B cell (primary cell): ENCODE data around the gene ABCA13. TPM values are rescaled to one million over a fixed set of nuclear protein-coding genes. Genes with fewer than 3 reads are reported as not detected.

Experiments
- ATAC-seq: fragments of 200-7000 bp; cut with Tn5 transposase; one replicate; pipeline ENCODE4 v1.10.0; 2021; ENCODE audit warnings: low read depth, mild to moderate bottlenecking, moderate number of reproducible peaks, moderate library complexity
- CTCF ChIA-PET: fragments of 350-600 bp; sonication (Branson Sonifier 250); formaldehyde crosslinking; loops from one replicate; lab custom pipeline; 2021; ENCODE audit warnings: antibody characterized with exemption, inconsistent platforms; lab: Charles Lee
- POLR2A ChIA-PET: fragments of 350-600 bp; sonication (Branson Sonifier 250); formaldehyde crosslinking; loops from one replicate; lab custom pipeline; 2021; ENCODE audit warnings: antibody characterized with exemption; lab: Charles Lee
- DNase-seq: peaks from one replicate; pipeline ENCODE4 v3.0.0; 2013
- H2AFZ ChIP-seq: 2 replicates; pipeline ENCODE4 v1.6.1; 2012; ENCODE audit warnings: mild to moderate bottlenecking, low read depth, low read length; ENCODE audit not compliant: insufficient read depth, poor library complexity, severe bottlenecking
- H3K27ac ChIP-seq, 2 donors: 1 replicate in 1 of 2; 2 replicates in 1 of 2; pipeline ENCODE4 v1.5.1; 2012 to 2013; ENCODE audit warnings: low read length in 2 of 2, mild to moderate bottlenecking in 2 of 2, moderate library complexity in 1 of 2
- H3K27me3 ChIP-seq, 4 experiments: fragments of 200-600 bp in 1 of 4; sonication (generic) in 1 of 4; replicated peaks in 1 of 4; 1 replicate in 2 of 4; 2 replicates in 2 of 4; pipeline versions ENCODE4 v1.6.1 to v1.7.0; 2013 to 2016; ENCODE audit warnings: low read length in 3 of 4, mild to moderate bottlenecking in 2 of 4, mixed read lengths in 1 of 4, moderate library complexity in 1 of 4; ENCODE audit not compliant: insufficient read depth in 4 of 4, control insufficient read depth in 3 of 4; ENCODE audit errors: control extremely low read depth in 1 of 4
- H3K36me3 ChIP-seq, 2 experiments: replicated peaks in 1 of 2; 1 replicate in 1 of 2; 2 replicates in 1 of 2; pipeline versions ENCODE4 v1.6.1 to v1.7.1; 2013; ENCODE audit warnings: low read length in 1 of 2; ENCODE audit not compliant: insufficient read depth in 2 of 2, control insufficient read depth in 1 of 2; ENCODE audit errors: control extremely low read depth in 1 of 2, extremely low read depth in 1 of 2
- H3K4me1 ChIP-seq, 2 donors: fragments of 200-600 bp in 1 of 2; sonication (generic) in 1 of 2; 1 replicate in 1 of 2; 2 replicates in 1 of 2; pipeline versions ENCODE4 v1.5.1 to v1.6.1; 2013 to 2017; ENCODE audit warnings: low read length in 2 of 2; ENCODE audit not compliant: control insufficient read depth in 2 of 2, insufficient read depth in 2 of 2
- H3K4me2 ChIP-seq: replicated peaks from 2 replicates; pipeline ENCODE3; 2012; ENCODE audit warnings: mild to moderate bottlenecking, low read depth, low read length; ENCODE audit not compliant: poor library complexity, severe bottlenecking
- H3K4me3 ChIP-seq, 5 experiments: fragments of 200-600 bp in 1 of 5; sonication (generic) in 1 of 5; 1 replicate in 3 of 5; 2 replicates in 2 of 5; pipeline versions ENCODE4 v1.5.1 to v1.7.0; 2011 to 2016; ENCODE audit warnings: low read length in 4 of 5, mild to moderate bottlenecking in 4 of 5, low read depth in 2 of 5, control low read depth in 1 of 5, moderate library complexity in 1 of 5; ENCODE audit not compliant: insufficient read depth in 1 of 5; ENCODE audit errors: control extremely low read depth in 1 of 5, extremely low read depth in 1 of 5
- H3K79me2 ChIP-seq: fragments of 200-600 bp; sonication (generic); one replicate; pipeline ENCODE4 v1.6.0; 2016; ENCODE audit warnings: low read length; ENCODE audit not compliant: control insufficient read depth, insufficient read depth
- H3K9ac ChIP-seq: fragments of 200-600 bp; sonication (generic); 2 replicates; pipeline ENCODE4 v1.6.1; 2017; ENCODE audit warnings: mild to moderate bottlenecking, low read length, moderate library complexity
- H3K9me3 ChIP-seq, 3 donors: one replicate each; pipeline versions ENCODE4 v1.6.1 to v1.7.1; 2013; ENCODE audit warnings: low read length in 2 of 3; ENCODE audit not compliant: control insufficient read depth in 2 of 3, insufficient read depth in 1 of 3; ENCODE audit errors: control extremely low read depth in 1 of 3
- H4K20me1 ChIP-seq: 2 replicates; pipeline ENCODE4 v1.6.0; 2012; ENCODE audit warnings: mild to moderate bottlenecking, low read length; ENCODE audit not compliant: insufficient read depth, control insufficient read depth, poor library complexity, severe bottlenecking
- H3K27ac Mint-ChIP-seq: one replicate; pipeline ENCODE4 v1.8.0; 2021; ENCODE audit warnings: mixed read lengths
- H3K27me3 Mint-ChIP-seq: one replicate; pipeline ENCODE4 v1.8.0; 2021; ENCODE audit warnings: mixed read lengths
- H3K4me1 Mint-ChIP-seq: one replicate; pipeline ENCODE4 v1.8.0; 2021; ENCODE audit warnings: mixed read lengths
- H3K4me3 Mint-ChIP-seq: one replicate; pipeline ENCODE4 v1.8.0; 2021; ENCODE audit warnings: mixed read lengths
- H3K9me3 Mint-ChIP-seq: one replicate; pipeline ENCODE4 v1.8.0; 2022; ENCODE audit warnings: mixed read lengths; ENCODE audit not compliant: insufficient read depth
- EZH2 ChIP-seq: IDR thresholded peaks from 2 replicates; pipeline ENCODE4 v1.6.1; 2012; ENCODE audit warnings: borderline replicate concordance, low read depth, mild to moderate bottlenecking, moderate library complexity, low read length; ENCODE audit not compliant: insufficient read depth, poor library complexity, severe bottlenecking
- WGBS: methylation state at CpG from one replicate; pipeline ENCODE4 v1.1.5; 2013; ENCODE audit warnings: missing lambda C conversion rate; ENCODE audit not compliant: insufficient coverage; 5-methylcytosine and 5-hydroxymethylcytosine counted together
- intact Hi-C: fragments of 100-400 bp; cut with micrococcal nuclease; formaldehyde crosslinking; loops from one replicate; pipeline ENCODE4 v1.10.0; 2022
- polyA plus RNA-seq: library from polyadenylated mRNA; depleted of rRNA; stranded (reverse); fragments of >200 nt; gene quantifications from 2 replicates; pipeline ENCODE4 v1.2.3, GENCODE V29; 2012
- total RNA-seq, 2 donors: library from RNA; stranded (reverse); fragments of 120-200 nt in 1 of 2; gene quantifications; 1 replicate in 1 of 2; 2 replicates in 1 of 2; pipeline versions ENCODE4 v1.2.3 to v1.2.4, GENCODE V29; 2013 to 2022
- TF ChIP-seq, protein P1 (sequence below): fragments of 200-600 bp; IDR thresholded peaks from one replicate; pipeline ENCODE4 v1.8.0; 2022; ENCODE audit warnings: antibody characterized with exemption, mild to moderate bottlenecking

Gene ABCA13
- total and polyA plus RNA-seq, 2 donors (not counting 1 experiment from before 2014, with no cell fraction given), result not detected

DNA sequence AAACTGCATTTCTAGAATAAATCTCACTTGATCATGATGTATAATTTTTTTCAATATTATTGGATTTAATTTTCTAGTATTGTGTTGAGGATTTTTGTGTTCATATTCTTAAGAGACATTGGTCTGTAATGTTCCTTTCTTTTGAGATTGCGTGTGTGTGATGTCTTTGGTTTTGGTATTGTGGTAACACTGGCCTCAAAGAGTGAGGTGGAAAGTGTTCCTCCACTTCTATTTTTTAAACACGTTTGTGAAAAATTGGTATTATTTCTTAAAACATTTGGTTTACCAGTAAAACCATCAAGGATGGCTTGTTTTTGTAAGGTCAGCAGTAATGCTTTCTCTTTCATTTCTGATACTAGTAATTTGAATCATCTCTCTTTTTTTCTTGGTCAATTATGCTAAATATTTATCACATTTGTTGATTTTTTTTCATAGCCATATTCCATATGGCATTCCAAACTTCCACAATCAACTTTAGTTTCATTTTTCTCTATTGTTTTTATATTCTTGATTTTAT is 462.9 kb downstream of the ABCA13 start:
- Mint-ChIP-seq H3K4me1 (no peaks in the 10 kb centered on the region), H3K27me3 (no peaks in the 10 kb centered on the region), H3K4me3 (no peak overlapping the region), H3K9me3 (no peaks in the 10 kb centered on the region), H3K27ac (no peak overlapping the region)
- Histone ChIP-seq H3K27ac (no peak overlapping the region), H3K9me3 (peaks cover 0 to 4% (median 0%) of the 10 kb centered on the region in 3 donors), H3K36me3 (no peaks in the 10 kb centered on the region), H3K79me2 (no peaks in the 10 kb centered on the region), H4K20me1 (no peaks in the 10 kb centered on the region), H3K4me2 (no peak overlapping the region), H3K4me3 (no peak overlapping the region), H2AFZ (no peak overlapping the region), H3K27me3 (no peaks in the 10 kb centered on the region), H3K4me1 (no peaks in the 10 kb centered on the region), H3K9ac (no peak overlapping the region)
- CTCF ChIA-PET, result no interaction called here
- TF ChIP-seq, protein P1, sequence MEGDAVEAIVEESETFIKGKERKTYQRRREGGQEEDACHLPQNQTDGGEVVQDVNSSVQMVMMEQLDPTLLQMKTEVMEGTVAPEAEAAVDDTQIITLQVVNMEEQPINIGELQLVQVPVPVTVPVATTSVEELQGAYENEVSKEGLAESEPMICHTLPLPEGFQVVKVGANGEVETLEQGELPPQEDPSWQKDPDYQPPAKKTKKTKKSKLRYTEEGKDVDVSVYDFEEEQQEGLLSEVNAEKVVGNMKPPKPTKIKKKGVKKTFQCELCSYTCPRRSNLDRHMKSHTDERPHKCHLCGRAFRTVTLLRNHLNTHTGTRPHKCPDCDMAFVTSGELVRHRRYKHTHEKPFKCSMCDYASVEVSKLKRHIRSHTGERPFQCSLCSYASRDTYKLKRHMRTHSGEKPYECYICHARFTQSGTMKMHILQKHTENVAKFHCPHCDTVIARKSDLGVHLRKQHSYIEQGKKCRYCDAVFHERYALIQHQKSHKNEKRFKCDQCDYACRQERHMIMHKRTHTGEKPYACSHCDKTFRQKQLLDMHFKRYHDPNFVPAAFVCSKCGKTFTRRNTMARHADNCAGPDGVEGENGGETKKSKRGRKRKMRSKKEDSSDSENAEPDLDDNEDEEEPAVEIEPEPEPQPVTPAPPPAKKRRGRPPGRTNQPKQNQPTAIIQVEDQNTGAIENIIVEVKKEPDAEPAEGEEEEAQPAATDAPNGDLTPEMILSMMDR, result no peak
- no peak for TF ChIP-seq EZH2
- POLR2A ChIA-PET, result no interaction called here
- ATAC-seq (no peak), DNase-seq (no peak)
- intact Hi-C loops, result no loop called here
- no CpG with 5 or more reads among the region's 2 CpGs for WGBS

DNA sequence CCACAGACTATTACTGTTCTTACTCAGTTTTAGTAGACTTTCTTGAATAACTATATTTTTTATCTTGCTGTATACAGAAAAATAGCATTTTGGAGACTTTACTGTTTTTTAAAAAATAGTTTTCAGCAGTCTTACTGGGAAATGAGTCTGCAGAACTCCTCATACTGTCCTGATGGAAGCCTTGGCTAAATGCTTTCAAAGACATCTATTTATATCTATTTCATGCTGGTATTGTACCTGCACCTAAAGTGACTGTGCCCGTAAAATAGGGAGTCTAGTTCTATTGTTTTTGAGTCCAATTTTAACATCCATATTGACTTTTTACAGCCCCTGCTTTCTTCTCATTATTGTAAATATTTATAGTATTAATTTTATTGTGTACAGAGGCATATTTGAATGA is 464.5 kb downstream of the ABCA13 start:
- ATAC-seq (no peak), DNase-seq (no peak)
- H3K36me3 ChIP-seq, result no peaks in the 10 kb centered on the region
- H3K4me1 Mint-ChIP-seq, result no peaks in the 10 kb centered on the region
- no peaks in the 10 kb centered on the region for H3K79me2 ChIP-seq
- H3K27ac Mint-ChIP-seq, result no peak overlapping the region
- no peaks in the 10 kb centered on the region for H3K4me1 ChIP-seq
- H3K4me3 ChIP-seq, result no peak overlapping the region
- ChIA-PET POLR2A (no interaction called here), CTCF (no interaction called here)
- no peak overlapping the region for H3K4me3 Mint-ChIP-seq
- H3K27me3 ChIP-seq, result no peaks in the 10 kb centered on the region
- no peak overlapping the region for H3K4me2 ChIP-seq
- no peak overlapping the region for H2AFZ ChIP-seq
- TF ChIP-seq, protein P1, result no peak
- no peak for TF ChIP-seq EZH2
- no peak overlapping the region for H3K9ac ChIP-seq
- H3K27me3 Mint-ChIP-seq, result no peaks in the 10 kb centered on the region
- no peaks in the 10 kb centered on the region for H3K9me3 Mint-ChIP-seq
- H4K20me1 ChIP-seq, result no peaks in the 10 kb centered on the region
- H3K9me3 ChIP-seq, result peaks cover 0 to 4% (median 0%) of the 10 kb centered on the region in 3 donors
- no peak overlapping the region for H3K27ac ChIP-seq
- WGBS, result no CpG with 5 or more reads among the region's 1 CpG
- intact Hi-C loops, result no loop called here
